Esophagus squamous epithelium (tissue), 5 donors: ENCODE results near the gene ARHGAP4. TPM values are rescaled to one million over a fixed set of nuclear protein-coding genes. Genes with fewer than 3 reads are reported as not detected.

ENCODE experiments used
- DNase-seq: peaks from one replicate; lab custom pipeline; 2025; lab: John Stamatoyannopoulos, UW
- H3K27ac ChIP-seq, 4 donors: fragments of 200-600 bp; sonication (generic); one replicate each; pipeline ENCODE4 v1.5.1; 2016 to 2019; ENCODE audit warnings: mild to moderate bottlenecking in 1 of 4
- H3K27me3 ChIP-seq, 4 donors: fragments of 200-600 bp; sonication (generic); 1 replicate in 3 of 4; 2 replicates in 1 of 4; pipeline versions ENCODE4 v1.5.1 to v1.6.0; 2017 to 2021; ENCODE audit warnings: antibody characterized with exemption in 1 of 4
- H3K36me3 ChIP-seq, 3 donors: fragments of 200-600 bp; sonication (generic); one replicate each; pipeline ENCODE4 v1.5.1; 2016 to 2019
- H3K4me1 ChIP-seq, 3 donors: fragments of 200-600 bp; sonication (generic); one replicate each; pipeline ENCODE4 v1.5.1; 2017 to 2019
- H3K4me3 ChIP-seq, 4 donors: fragments of 200-600 bp; sonication (generic); 1 replicate in 3 of 4; 2 replicates in 1 of 4; pipeline ENCODE4 v1.5.1; 2016 to 2019; ENCODE audit warnings: mild to moderate bottlenecking in 2 of 4, moderate library complexity in 1 of 4
- H3K9me3 ChIP-seq, 3 donors: fragments of 200-600 bp; sonication (generic); one replicate each; pipeline ENCODE4 v1.5.1; 2016 to 2019
- POLR2A ChIP-seq, 4 donors: fragments of 450-650 bp; IDR thresholded peaks; one replicate each; pipeline ENCODE4 v1.6.1; 2017; ENCODE audit warnings: antibody characterized with exemption in 4 of 4, mild to moderate bottlenecking in 4 of 4, moderate library complexity in 3 of 4
- WGBS, 2 donors: methylation state at CpG; one replicate each; pipeline ENCODE4 v1.1.5; 2018; 5-methylcytosine and 5-hydroxymethylcytosine counted together
- intact Hi-C: fragments of 100-400 bp; cut with DNase I; formaldehyde crosslinking; loops from one replicate; pipeline ENCODE4 v1.15.0; 2022
- total RNA-seq, 4 donors: library from RNA; depleted of rRNA; stranded (reverse); fragments of >200 nt; gene quantifications; one replicate each; pipeline ENCODE4 v1.1.0, GENCODE V29; 2016
- TF ChIP-seq, protein P1 (sequence below), 6 experiments: fragments of 450-650 bp in 4 of 6; fragments of 200-600 bp in 2 of 6; sonication (generic) in 2 of 6; IDR thresholded peaks; one replicate each; pipeline ENCODE4 v1.5.1; 2016 to 2019; ENCODE audit warnings: antibody characterized with exemption in 6 of 6, mild to moderate bottlenecking in 4 of 6, moderate library complexity in 4 of 6
- donor health status: DM: yes; HTN: yes; CAD: no.

The ARHGAP4 gene
- total RNA-seq, 4 donors from 2014 or later, result 3.9 to 18.3 (median 7.6) TPM

DNA sequence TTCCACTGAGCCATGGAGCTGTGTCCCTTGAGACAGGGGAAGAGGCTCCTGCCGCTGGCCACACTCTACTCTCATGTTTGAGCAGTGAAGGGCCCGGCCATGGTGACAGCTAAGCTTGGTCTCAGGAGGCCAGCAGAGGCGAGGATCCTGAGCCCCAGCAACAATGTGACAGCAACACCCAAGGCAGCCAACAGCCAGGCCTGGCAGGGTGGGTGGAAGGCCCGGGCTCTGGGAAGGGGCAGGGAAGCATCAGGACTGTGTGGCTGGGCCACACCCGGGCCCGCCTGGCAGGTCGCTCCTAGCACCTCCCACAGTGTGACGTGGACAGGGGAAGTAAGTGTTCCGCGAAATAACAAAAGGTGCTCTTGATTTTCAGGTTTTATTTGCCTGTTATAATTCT, 64.9 kb downstream of the ARHGAP4 start:
- no peak for DNase-seq
- Histone ChIP-seq H3K36me3 (no peaks in the 10 kb centered on the region), H3K27me3 (peaks cover 0 to 13% (median 0%) of the 10 kb centered on the region in 4 donors), H3K4me1 (no peaks in the 10 kb centered on the region), H3K9me3 (no peaks in the 10 kb centered on the region), H3K4me3 (no peak overlapping the region), H3K27ac (no peak overlapping the region)
- TF ChIP-seq POLR2A (IDR thresholded peaks at IDR 0.05), result no peak
- TF ChIP-seq, protein P1, sequence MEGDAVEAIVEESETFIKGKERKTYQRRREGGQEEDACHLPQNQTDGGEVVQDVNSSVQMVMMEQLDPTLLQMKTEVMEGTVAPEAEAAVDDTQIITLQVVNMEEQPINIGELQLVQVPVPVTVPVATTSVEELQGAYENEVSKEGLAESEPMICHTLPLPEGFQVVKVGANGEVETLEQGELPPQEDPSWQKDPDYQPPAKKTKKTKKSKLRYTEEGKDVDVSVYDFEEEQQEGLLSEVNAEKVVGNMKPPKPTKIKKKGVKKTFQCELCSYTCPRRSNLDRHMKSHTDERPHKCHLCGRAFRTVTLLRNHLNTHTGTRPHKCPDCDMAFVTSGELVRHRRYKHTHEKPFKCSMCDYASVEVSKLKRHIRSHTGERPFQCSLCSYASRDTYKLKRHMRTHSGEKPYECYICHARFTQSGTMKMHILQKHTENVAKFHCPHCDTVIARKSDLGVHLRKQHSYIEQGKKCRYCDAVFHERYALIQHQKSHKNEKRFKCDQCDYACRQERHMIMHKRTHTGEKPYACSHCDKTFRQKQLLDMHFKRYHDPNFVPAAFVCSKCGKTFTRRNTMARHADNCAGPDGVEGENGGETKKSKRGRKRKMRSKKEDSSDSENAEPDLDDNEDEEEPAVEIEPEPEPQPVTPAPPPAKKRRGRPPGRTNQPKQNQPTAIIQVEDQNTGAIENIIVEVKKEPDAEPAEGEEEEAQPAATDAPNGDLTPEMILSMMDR (IDR thresholded peaks at IDR 0.05), result no peak
- WGBS, 2 donors, result 27 to 58% methylated on average over 3 to 7 of the region's 10 CpGs
- intact Hi-C loops, result no loop called here

Other genes starting within 250 kb of the ARHGAP4 start
- gene SLC6A8, start 238.3 kb downstream of the ARHGAP4 start, total RNA-seq, result 10 to 100 TPM; 19.5 to 36.2 (median 25.4) TPM
- 100 to 1,000 TPM in 3 of 4 donors, 10 to 100 TPM in 1; 99.2 to 180 (median 142) TPM for gene BCAP31, start 201.9 kb downstream of the ARHGAP4 start, total RNA-seq
- 1 to 10 TPM; 1.8 to 5.0 (median 3.5) TPM for gene ABCD1, start 201.4 kb downstream of the ARHGAP4 start, total RNA-seq
- 10 to 100 TPM in 1 of 4 donors, 1 to 10 TPM in 3; 3.2 to 13.4 (median 6.9) TPM for gene PLXNB3, start 162.0 kb downstream of the ARHGAP4 start, total RNA-seq
- gene SRPK3, start 145.2 kb downstream of the ARHGAP4 start, total RNA-seq, result under 1 TPM in 3 of 4 donors, not detected in 1; 0.09 to 0.38 (median 0.15) TPM
- gene IDH3G, start 131.9 kb downstream of the ARHGAP4 start, total RNA-seq, result 10 to 100 TPM; 60.7 to 67.8 (median 64.1) TPM
- 100 to 1,000 TPM; 131 to 257 (median 159) TPM for gene SSR4, start 131.6 kb downstream of the ARHGAP4 start, total RNA-seq
- 1 to 10 TPM in 3 of 4 donors, under 1 TPM in 1; 0.97 to 3.4 (median 1.9) TPM for gene PDZD4, start 95.7 kb downstream of the ARHGAP4 start, total RNA-seq
- gene L1CAM, start 40.1 kb downstream of the ARHGAP4 start, total RNA-seq, result 1 to 10 TPM in 2 of 4 donors, under 1 TPM in 2; 0.35 to 3.2 (median 1.3) TPM
- gene AVPR2, start 21.6 kb downstream of the ARHGAP4 start, total RNA-seq, result 1 to 10 TPM in 1 of 4 donors, under 1 TPM in 3; 0.19 to 1.3 (median 0.29) TPM
- gene NAA10, start 8.8 kb upstream of the ARHGAP4 start, total RNA-seq, result 10 to 100 TPM; 42.5 to 92.5 (median 87.6) TPM
- 1 to 10 TPM in 2 of 4 donors, under 1 TPM in 1, not detected in 1; 0.45 to 7.6 (median 3.1) TPM for gene RENBP, start 18.4 kb upstream of the ARHGAP4 start, total RNA-seq
- 10 to 100 TPM; 22.2 to 54.0 (median 37.0) TPM for gene HCFC1, start 45.6 kb upstream of the ARHGAP4 start, total RNA-seq
- 1 to 10 TPM; 2.5 to 4.1 (median 3.8) TPM for gene TMEM187, start 46.5 kb upstream of the ARHGAP4 start, total RNA-seq
- gene IRAK1, start 93.6 kb upstream of the ARHGAP4 start, total RNA-seq, result 100 to 1,000 TPM in 2 of 4 donors, 10 to 100 TPM in 2; 73.5 to 117 (median 96.8) TPM
- gene MECP2, start 171.5 kb upstream of the ARHGAP4 start, total RNA-seq, result 10 to 100 TPM; 17.7 to 38.7 (median 25.4) TPM
- not detected for gene OPN1LW, start 218.0 kb upstream of the ARHGAP4 start, total RNA-seq